Ascending aorta (tissue), 2 donors: Measurements from ENCODE around the gene FGFR1OP2. TPM values are rescaled to one million over a fixed set of nuclear protein-coding genes. Genes with fewer than 3 reads are reported as not detected.

Source experiments
- DNase-seq, 2 donors: peaks; one replicate each; pipeline ENCODE4 v3.0.0-alpha.2; 2019; ENCODE audit warnings: low spot score in 2 of 2
- H3K27ac ChIP-seq, 2 donors: fragments of 200-600 bp; sonication (generic); one replicate each; pipeline ENCODE4 v1.5.1; 2016 to 2017; ENCODE audit warnings: mild to moderate bottlenecking in 1 of 2
- H3K27me3 ChIP-seq: fragments of 200-600 bp; sonication (generic); one replicate; pipeline ENCODE4 v1.5.1; 2017
- H3K36me3 ChIP-seq, 2 donors: fragments of 200-600 bp; sonication (generic); one replicate each; pipeline ENCODE4 v1.5.1; 2016
- H3K4me1 ChIP-seq, 2 donors: fragments of 200-600 bp; sonication (generic); one replicate each; pipeline ENCODE4 v1.5.1; 2016 to 2017; ENCODE audit warnings: mild to moderate bottlenecking in 1 of 2
- H3K4me3 ChIP-seq, 2 donors: fragments of 200-600 bp; sonication (generic); one replicate each; pipeline ENCODE4 v1.5.1; 2016 to 2017; ENCODE audit warnings: mild to moderate bottlenecking in 1 of 2
- H3K9me3 ChIP-seq, 2 donors: fragments of 200-600 bp; sonication (generic); one replicate each; pipeline ENCODE4 v1.5.1; 2016
- CTCF ChIP-seq, 3 experiments: fragments of 200-600 bp in 2 of 3; fragments of 450-650 bp in 1 of 3; sonication (generic) in 2 of 3; IDR thresholded peaks; one replicate each; pipeline ENCODE4 v1.5.1; 2016 to 2019; ENCODE audit warnings: antibody characterized with exemption in 3 of 3, mild to moderate bottlenecking in 1 of 3, moderate library complexity in 1 of 3
- intact Hi-C: fragments of 100-400 bp; cut with DNase I; formaldehyde crosslinking; loops from one replicate; pipeline ENCODE4 v1.15.1; 2023
- total RNA-seq: library from RNA; depleted of rRNA; stranded (reverse); fragments of >200 nt; gene quantifications from one replicate; pipeline ENCODE4 v1.1.0, GENCODE V29; 2016

Gene FGFR1OP2
- total RNA-seq, 1 donor from 2014 or later = 34.3 TPM

- Histone ChIP-seq H3K27ac (peak overlapping the region; percentile 88 to 92), H3K9me3 (no peaks in the 10 kb centered on the region), H3K4me3 (peak overlapping the region; percentile 97 to 99), H3K4me1 (peaks cover 3 to 34% of the 10 kb centered on the region in 2 donors), H3K27me3 (no peaks in the 10 kb centered on the region), H3K36me3 (no peaks in the 10 kb centered on the region)
- no peak for DNase-seq
- TF ChIP-seq CTCF (IDR thresholded peaks at IDR 0.05) = no peak
- intact Hi-C loops = no loop called here
Observed at GRCh38 chr12:27012239-27012981, 74.1 kb downstream of the FGFR1OP2 start.

GRCh38 chr12:27012982-27013255, 74.6 kb downstream of the FGFR1OP2 start:
- intact Hi-C loops = no loop called here
- no peaks in the 10 kb centered on the region for H3K9me3 ChIP-seq
- H3K27ac ChIP-seq = peak overlapping the region; percentile 88 to 92
- H3K27me3 ChIP-seq = no peaks in the 10 kb centered on the region
- no peak for TF ChIP-seq CTCF (IDR thresholded peaks at IDR 0.05)
- DNase-seq = no peak
- peaks cover 3 to 34% of the 10 kb centered on the region in 2 donors for H3K4me1 ChIP-seq
- no peaks in the 10 kb centered on the region for H3K36me3 ChIP-seq
- H3K4me3 ChIP-seq = peak overlapping the region; percentile 97 to 99

GRCh38 chr12:27013611-27014084, 75.4 kb downstream of the FGFR1OP2 start:
- Histone ChIP-seq H3K9me3 (no peaks in the 10 kb centered on the region), H3K27ac (peak overlapping the region; percentile 88 to 92), H3K4me1 (peaks cover 3 to 34% of the 10 kb centered on the region in 2 donors), H3K36me3 (no peaks in the 10 kb centered on the region), H3K4me3 (peak overlapping the region; percentile 97 to 99), H3K27me3 (no peaks in the 10 kb centered on the region)
- no peak for TF ChIP-seq CTCF (IDR thresholded peaks at IDR 0.05)
- intact Hi-C loops = loop anchor here (1.0 to 2.0 kb wide), 3 partner anchors 75 to 291 kb away; partner anchors contain the start of gene FGFR1OP2
- no peak for DNase-seq

GRCh38 chr12:27014085-27014858, 76.0 kb downstream of the FGFR1OP2 start, which contains the start of gene TM7SF3:
TSS of gene TM7SF3 (minus strand) at chr12:27014384. CDS start at chr12:27014168, 216 bp downstream.
- DNase-seq = peak; percentile 82 to 96
- intact Hi-C loops = loop anchor here (1.0 to 2.0 kb wide), 3 partner anchors 76 to 291 kb away; partner anchors contain the start of gene FGFR1OP2
- Histone ChIP-seq H3K36me3 (no peaks in the 10 kb centered on the region), H3K4me3 (peak within 1 kb of the TSS; percentile 97 to 99), H3K9me3 (no peaks in the 10 kb centered on the region), H3K27me3 (no peaks in the 10 kb centered on the region), H3K4me1 (peaks cover 3 to 34% of the 10 kb centered on the region in 2 donors), H3K27ac (peak within 1 kb of the TSS; percentile 88 to 92)
- TF ChIP-seq CTCF (IDR thresholded peaks at IDR 0.05) = peak; percentile 71 to 97 (median 94)

- Histone ChIP-seq H3K4me3 (peak overlapping the region; percentile 97 to 99), H3K4me1 (peaks cover 3 to 34% of the 10 kb centered on the region in 2 donors), H3K9me3 (no peaks in the 10 kb centered on the region), H3K27me3 (no peaks in the 10 kb centered on the region), H3K36me3 (no peaks in the 10 kb centered on the region), H3K27ac (peak overlapping the region; percentile 88 to 92)
- no peak for TF ChIP-seq CTCF (IDR thresholded peaks at IDR 0.05)
- no peak for DNase-seq
- intact Hi-C loops = loop anchor here (1.0 to 2.0 kb wide), 3 partner anchors 77 to 290 kb away; partner anchors contain the start of gene FGFR1OP2
Observed at GRCh38 chr12:27014859-27015729, 76.8 kb downstream of the FGFR1OP2 start.
